HG02938 (cell line): ENCODE data around the gene C1QTNF6.

Source experiments
- ATAC-seq: cut with Tn5 transposase; IDR thresholded peaks from one replicate; pipeline ENCODE4 v1.9.1; 2021; ENCODE audit warnings: mild to moderate bottlenecking, moderate library complexity; ENCODE audit not compliant: unreplicated experiment

The C1QTNF6 gene

DNA sequence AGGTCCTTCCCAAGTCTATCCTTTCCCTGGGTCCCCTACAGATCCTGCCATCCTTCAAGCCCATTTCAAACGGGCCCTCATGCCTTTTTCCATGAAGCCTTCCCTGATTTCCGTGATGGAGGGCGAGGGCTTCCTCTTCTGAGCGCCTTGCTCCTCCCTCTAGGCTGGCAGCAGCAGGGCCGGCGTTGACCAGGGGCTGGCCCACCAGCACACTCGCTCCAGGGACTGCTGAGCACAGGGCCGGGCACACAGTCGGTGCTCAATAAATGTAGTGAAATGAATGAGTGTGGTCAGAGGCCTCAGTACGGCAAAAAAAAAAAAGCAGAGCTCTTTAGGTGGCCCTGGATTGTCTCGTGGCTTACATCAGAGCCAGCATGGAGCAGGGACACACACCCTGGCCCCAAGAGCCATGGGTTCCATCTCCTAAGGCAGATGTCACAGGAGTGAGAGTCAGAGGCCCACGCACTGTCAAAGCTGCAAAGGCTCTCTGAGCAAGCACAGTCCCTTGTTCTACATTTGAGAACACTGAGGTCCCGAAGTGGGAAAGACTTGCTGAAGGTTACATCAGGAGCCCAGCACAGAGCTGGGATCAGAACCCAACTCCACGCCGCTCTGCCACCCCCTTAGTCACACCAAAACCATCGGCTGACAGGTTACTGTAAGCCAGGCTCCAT, 41.4 kb downstream of the C1QTNF6 start:
- ATAC-seq: no peak

DNA sequence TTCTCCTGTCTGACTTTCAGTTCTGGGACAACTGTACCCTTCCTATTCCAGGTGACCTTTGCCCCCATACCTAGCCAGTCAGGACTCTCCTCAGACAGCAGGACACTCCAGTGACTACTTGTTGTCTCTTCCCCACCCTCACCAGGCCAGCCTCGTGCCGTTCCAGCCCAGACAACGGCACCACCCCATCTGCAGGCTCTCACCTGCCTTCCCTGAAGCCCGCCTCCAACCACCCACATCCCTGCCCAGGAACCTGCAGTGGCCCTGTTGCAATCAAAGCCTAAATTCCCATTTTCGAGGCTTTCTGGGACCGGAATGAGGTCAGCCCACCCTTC, 42.0 kb downstream of the C1QTNF6 start:
- ATAC-seq: no peak

DNA sequence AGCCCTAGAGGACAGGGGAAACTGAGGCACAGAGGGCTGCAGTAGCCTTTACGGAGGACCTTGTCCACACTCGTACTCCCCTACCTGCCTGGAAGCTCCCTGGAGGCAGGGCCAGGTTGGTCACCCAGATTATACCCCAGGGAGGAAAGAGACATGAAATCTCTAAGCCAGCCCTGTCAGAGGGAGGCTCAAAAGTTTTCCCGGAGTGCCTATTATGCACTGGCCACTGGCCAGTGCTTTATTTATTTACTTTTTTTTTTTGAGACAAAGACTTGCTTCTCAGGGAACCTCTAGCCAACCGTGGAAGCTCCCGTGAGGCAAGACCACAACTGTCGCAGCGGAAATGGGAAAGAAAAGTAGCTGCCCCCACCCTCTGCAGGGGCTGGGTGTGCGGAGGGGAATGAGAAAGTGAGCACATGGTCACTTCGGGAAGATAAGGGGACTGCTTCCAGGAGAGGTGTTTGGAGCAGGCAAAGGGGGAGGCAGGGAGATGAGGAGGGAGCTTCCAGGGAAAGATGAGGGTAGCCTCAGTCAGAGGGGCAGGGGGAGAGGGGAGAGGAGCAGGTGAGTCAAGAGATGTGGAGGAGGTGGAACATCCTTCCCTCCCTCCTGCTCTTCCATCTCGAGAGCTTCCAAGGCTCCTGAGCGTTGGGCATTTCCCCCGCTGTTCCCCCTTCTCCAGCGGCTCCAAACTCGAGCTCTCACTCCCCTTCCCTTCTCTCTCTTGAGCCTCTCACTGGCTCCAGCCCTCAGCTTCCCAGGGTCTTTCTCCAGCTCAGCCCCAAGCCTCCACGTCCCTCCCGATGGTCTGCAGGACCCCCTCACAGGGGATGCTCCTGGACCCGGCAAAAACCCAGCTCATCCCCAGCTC, 42.6 kb downstream of the C1QTNF6 start:
- no peak for ATAC-seq

DNA sequence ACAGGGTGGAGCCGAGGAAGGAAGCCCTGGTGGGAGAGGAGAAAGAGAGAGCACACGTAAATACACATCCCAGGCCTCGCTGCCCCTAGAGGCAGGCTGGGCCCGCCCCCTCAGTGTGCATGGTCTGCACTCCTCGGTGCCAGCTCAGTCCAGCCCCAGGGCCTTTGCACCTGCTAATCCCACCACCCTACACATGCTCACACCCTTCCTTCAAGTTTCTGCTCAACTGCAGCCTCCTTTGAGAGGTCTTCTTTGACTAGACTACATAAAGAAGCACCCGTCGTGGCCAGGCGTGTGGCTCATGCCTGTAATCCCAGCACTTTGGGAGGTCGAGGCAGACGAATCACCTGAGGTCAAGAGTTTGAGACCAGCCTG, 43.9 kb downstream of the C1QTNF6 start:
- no peak for ATAC-seq

DNA sequence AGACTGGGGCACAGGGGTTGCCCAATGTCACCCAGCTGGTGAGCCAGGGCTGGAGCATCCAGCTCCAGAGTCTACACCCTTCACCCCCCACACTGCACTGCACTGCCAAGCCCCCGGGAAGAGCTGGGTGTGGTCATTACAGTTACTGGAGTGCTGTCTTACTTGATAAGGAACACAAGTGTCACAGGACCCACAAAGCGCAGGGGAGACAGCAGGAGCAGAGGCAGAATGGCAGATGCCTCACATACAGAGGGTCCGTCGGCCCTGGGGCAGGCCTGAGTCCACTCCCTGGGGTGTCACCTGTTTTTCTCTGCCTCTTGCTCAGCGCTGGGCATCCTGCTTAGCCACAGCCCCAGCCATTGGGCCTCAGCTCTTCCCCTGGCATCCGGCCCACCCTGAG, 46.1 kb downstream of the C1QTNF6 start:
- no peak for ATAC-seq

DNA sequence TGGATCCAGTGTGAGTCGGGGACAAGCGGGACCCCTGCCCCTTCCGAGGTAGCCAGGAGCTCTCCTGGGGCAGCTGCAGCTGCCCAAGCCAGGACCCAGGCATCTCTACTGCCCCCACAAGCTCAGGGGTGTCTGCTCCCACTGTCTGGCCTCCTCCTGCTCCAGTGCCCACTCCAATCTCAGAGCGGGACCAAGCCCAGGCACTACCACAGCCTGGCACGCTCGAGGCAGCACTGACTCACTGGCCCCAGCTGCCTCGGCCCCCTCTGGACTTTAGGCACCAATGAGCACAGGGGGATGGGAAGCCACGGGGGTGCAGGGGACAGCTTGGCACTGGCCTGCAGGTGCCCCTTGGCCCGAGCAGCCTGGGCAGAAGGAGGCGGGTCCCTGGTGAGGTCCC, 46.6 kb downstream of the C1QTNF6 start:
- no peak for ATAC-seq

DNA sequence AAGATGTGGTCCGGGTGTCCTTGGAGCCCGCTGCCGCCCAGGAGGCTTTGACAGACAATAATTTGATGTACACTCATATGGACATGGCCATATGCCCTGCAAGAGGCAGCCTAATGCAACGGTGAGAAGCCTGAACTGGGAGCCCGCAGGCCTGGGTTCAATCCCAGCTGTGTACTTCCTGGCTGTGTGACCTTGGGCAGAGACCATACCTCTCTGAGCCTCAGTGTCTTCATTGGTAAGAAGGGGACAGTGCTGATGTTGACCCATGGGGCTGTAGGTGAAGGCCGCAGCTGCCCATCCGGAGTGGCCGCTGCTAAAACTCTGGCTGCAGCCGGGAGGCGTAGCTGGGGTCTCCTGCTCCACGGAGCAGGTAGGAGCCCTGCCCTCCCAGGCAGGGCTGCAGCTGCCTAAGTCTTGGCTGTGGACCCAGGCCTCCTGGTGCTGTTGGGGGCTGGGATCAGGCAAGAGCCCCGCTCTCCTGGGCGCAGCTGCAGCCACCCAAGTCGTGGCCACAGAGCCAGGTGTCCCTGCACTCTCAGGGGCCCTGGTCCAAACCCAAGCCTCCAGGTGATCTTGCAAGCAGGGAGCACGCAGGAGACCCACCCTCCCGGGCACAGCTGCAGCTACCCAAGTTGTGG, 47.2 kb downstream of the C1QTNF6 start:
- no peak for ATAC-seq

DNA sequence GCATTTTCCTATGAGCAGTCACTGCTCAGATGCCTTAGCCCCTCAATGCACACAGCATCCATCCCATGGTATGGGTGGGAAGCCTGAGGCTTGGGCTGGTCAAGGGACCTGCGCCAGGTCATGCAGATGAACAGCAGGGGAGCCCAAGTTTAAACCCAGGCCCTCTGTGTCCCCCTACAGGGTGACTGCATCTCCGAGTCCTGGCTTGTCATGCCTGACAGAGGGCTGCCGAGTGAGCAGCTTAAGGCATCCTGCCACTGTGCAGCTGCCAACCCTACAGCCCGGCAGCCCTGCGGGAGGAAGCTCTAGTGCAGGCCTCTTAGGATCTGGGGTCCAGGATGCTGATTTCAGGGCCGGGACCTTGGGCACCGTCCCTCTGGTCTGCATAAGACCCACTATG, 48.3 kb downstream of the C1QTNF6 start:
- no peak for ATAC-seq

DNA sequence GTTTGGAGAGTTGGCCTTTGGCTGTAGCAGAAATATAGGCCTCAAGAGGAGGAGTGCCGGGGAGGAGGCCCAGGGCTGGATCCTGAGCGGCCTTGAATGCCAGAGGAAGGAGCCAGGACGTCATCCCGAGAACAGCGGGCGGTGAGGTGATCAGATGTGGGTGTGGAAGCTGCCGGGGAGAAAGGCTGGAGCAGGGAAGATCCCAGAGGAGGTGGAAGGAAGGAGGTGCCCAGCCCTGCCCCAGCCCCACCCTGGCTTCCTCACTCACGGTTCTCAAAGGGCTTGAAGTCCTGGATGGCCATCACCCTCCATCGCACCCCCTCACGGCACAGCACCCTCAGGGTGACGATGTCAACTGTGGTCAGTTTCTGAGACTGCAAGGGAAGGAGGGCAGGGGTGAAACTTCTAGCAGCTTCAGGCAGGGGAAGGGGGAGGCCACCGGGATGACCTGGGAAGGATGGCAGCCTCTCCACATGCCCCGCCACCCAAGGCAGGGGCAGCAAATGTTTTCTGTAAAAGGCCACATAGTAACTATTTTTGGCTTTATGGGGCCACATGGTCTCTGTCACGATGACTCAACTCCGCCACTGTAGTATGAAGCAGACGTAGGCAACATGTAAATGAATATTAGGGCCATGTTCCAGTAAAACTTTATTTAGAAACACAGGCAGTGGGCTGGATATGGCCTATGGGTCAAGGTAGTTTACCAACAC, 49.0 kb downstream of the C1QTNF6 start:
- ATAC-seq: no peak

DNA sequence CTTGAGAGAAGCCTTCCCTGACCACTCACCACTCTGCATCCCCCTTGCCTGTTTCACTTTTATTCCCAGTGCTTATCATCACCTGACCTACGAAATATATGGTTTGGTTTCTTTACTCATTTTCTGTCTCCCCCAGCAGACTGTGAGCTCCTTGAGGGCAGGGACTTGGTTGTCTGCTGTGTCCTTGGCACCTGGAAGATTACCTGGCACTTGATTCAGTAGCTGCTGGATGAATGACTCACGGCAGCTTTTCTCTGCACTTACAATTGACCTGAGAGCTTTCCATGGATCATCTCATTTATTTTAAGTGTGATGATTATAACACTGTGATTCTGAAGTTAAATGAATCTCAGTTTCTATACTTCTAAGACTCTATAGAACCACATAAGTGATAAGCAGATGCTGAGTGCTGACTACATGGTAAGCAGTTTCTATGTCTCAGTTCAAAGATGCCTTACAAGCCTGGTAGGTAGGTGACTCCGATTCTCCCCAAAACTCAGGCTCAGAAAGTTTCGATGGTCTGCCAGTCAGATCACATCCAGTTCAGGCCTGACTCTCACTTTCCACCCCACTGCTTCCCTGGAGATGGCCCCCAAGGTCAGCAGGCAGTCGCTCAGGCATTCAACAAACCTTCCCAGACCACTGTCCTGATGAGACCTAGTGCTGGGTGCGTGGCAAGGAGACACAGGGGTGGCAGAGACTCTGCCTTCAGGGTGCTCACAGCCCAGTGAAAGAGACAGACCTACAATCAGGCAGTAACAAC, 50.0 kb downstream of the C1QTNF6 start:
- no peak for ATAC-seq

DNA sequence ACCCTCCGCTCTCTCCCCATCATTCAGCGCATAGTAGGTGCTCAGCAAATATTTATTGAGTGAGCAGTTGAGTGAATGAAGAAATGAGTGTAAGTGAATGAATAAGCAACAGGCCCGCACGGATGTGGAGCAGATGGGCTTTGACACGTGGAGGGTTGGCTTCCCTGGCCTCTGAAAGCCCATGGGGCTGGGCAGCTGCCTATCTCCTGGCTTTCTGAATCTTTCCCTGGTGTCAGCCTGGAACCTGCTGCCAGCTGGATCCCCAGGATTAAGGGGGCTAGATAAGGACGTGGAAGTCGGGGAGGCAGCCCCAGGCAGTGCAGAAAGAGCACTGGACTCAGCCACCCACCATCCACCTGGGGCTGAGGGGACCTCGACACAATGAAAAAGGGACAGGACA, 50.9 kb downstream of the C1QTNF6 start:
- ATAC-seq: no peak

DNA sequence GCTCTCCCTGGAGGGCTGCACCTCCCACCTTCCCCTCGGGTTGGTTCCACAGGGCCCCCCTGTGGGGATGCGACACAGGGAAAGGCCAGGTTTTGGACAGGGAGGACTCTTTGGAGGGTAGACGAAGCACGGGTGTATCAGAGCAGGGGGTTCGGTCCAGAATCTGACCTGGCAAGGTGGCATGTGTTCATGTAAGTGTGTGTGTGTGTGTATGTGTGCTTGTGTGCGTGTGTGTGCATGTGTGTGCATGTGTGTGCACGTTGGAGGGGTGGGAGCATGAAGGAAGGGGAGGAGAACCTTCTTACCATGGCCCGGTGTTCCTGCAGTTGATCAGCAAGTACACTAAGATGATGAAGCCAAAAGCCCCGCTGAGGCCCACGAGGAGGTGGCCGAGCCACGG, 53.0 kb downstream of the C1QTNF6 start:
- ATAC-seq: no peak

DNA sequence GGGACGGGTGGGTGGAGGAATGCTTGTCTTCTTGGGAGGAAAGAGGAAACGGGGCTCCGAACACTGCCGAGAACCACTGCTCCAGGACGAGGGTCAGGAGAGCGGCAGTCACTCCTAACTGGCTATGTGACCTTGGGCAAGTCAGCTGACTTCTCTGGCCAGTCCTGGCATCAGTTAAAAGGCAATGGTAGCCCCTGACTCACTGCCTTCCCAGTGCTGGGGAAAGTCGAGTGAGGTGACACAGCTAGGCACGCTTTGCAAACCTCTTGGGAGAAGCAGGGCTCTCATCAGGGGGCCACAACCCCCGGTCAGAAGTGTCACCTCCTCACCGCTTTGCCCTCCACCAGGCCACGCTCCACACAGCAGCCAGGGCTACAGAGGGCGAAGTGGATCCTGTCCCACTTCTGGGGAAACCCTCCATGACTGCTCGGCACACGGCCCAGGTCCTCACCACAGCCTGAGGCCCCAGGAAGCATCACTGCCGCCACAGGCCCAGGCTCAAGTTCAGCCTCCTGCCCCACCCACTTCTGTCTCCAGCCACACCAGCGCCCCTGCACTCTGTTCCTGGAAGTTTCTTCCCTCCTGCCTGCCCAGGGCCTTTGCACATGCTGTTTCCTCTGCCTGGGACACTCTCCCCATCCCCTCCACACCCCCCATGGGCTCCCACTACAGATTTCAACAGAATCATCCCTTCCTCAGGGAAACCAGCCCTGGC, 54.6 kb downstream of the C1QTNF6 start:
- no peak for ATAC-seq

DNA sequence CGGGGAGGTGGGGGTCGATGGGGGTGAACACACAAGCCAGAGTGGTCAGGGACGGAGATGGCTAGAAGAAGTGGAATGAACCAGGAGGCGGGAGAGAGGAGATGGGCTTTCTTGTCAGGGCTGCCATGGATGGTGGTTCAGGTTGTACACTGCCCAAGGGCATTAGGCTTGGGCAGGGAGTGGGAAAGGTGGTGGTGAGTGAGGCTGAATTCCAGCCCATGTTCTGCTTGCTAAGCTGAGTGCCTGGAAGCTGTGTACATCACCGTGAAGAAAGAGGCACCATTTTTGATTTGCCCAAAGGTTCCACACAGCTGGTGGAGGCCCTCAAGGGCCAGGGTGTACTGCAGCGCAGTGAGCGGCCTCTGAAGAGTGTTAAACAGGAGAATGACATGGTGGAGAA, 55.3 kb downstream of the C1QTNF6 start:
- ATAC-seq: no peak
